Neural cell (in vitro differentiated cells): Measurements from ENCODE around the gene NIPSNAP3A. TPM values are rescaled to one million over a fixed set of nuclear protein-coding genes. Genes with fewer than 3 reads are reported as not detected.
A peak's percentile ranks its signal among the peaks of the same experiment; 100 is the strongest.

Source experiments
- H2AFZ ChIP-seq: fragments of 200-600, 300-800 bp; sonication (generic), shearing (Covaris generic); 2 replicates; pipeline ENCODE4 v1.6.0; 2014; ENCODE audit warnings: low read depth, mild to moderate bottlenecking, antibody characterized with exemption, low read length, moderate library complexity
- H3F3A ChIP-seq: fragments of 200-600 bp; shearing (Covaris generic); 2 replicates; pipeline ENCODE4 v1.6.1; 2016; ENCODE audit warnings: mild to moderate bottlenecking, moderate library complexity, mixed read lengths, antibody characterized with exemption, low read length; ENCODE audit not compliant: insufficient read depth, poor library complexity, severe bottlenecking
- H3K27ac ChIP-seq: fragments of 200-600, 300-800 bp; sonication (generic), shearing (Covaris generic); 2 replicates; pipeline ENCODE4 v1.5.1; 2014; ENCODE audit warnings: mild to moderate bottlenecking, low read length, moderate library complexity
- H3K27me3 ChIP-seq: fragments of 300-800, 200-600 bp; sonication (generic), shearing (Covaris generic); 2 replicates; pipeline ENCODE4 v1.6.0; 2014; ENCODE audit warnings: mild to moderate bottlenecking, low read depth, low read length, moderate library complexity; ENCODE audit not compliant: insufficient read depth
- H3K36me3 ChIP-seq: fragments of 300-800, 200-600 bp; sonication (generic), shearing (Covaris generic); 2 replicates; pipeline ENCODE4 v1.5.1; 2014; ENCODE audit warnings: mild to moderate bottlenecking, antibody characterized with exemption, low read length, moderate library complexity; ENCODE audit not compliant: insufficient read depth
- H3K4me2 ChIP-seq: fragments of 300-800, 200-600 bp; sonication (generic), shearing (Covaris generic); 2 replicates; pipeline ENCODE4 v1.6.0; 2014; ENCODE audit warnings: mild to moderate bottlenecking, low read length
- H3K4me3 ChIP-seq: fragments of 300-800, 200-600 bp; sonication (generic), shearing (Covaris generic); 2 replicates; pipeline ENCODE4 v1.5.1; 2014; ENCODE audit warnings: mild to moderate bottlenecking, low read length, moderate library complexity
- H3K79me2 ChIP-seq: fragments of 200-600 bp; shearing (Covaris generic); replicated peaks from 2 replicates; pipeline ENCODE4 v1.6.0; 2014; ENCODE audit warnings: mild to moderate bottlenecking, low read length, moderate library complexity; ENCODE audit not compliant: insufficient read depth
- H3K9ac ChIP-seq: fragments of 300-800, 200-600 bp; sonication (generic), shearing (Covaris generic); 2 replicates; pipeline ENCODE4 v1.6.1; 2016; ENCODE audit warnings: mild to moderate bottlenecking, low read length, mixed read lengths
- H3K9me2 ChIP-seq: fragments of 200-600 bp; shearing (Covaris generic); 2 replicates; pipeline ENCODE4 v1.6.1; 2016; ENCODE audit warnings: mild to moderate bottlenecking, low read length, mixed read lengths; ENCODE audit not compliant: insufficient read depth
- H3K9me3 ChIP-seq: fragments of 200-600, 300-800 bp; sonication (generic), shearing (Covaris generic); 2 replicates; pipeline ENCODE4 v1.6.1; 2016; ENCODE audit warnings: mild to moderate bottlenecking, mixed run types, low read length, moderate library complexity, mixed read lengths
- H4K20me1 ChIP-seq: fragments of 200-600 bp; shearing (Covaris generic); 2 replicates; pipeline ENCODE4 v1.6.1; 2016; ENCODE audit warnings: mild to moderate bottlenecking, mixed run types; ENCODE audit not compliant: insufficient read depth
- CTCF ChIP-seq: fragments of 450-650 bp; IDR thresholded peaks from 2 replicates; pipeline ENCODE4 v1.5.1; 2014; ENCODE audit warnings: antibody characterized with exemption, mild to moderate bottlenecking, moderate library complexity; ENCODE audit not compliant: poor library complexity, severe bottlenecking
- EP300 ChIP-seq: fragments of 450-650 bp; conservative IDR thresholded peaks from 2 replicates; pipeline ENCODE4 v1.6.1; 2014; ENCODE audit warnings: antibody characterized with exemption, mild to moderate bottlenecking, moderate library complexity; ENCODE audit not compliant: poor library complexity, severe bottlenecking
- EZH2 ChIP-seq: fragments of 200-600, 300-800 bp; shearing (Covaris generic), sonication (generic); IDR thresholded peaks from 2 replicates; pipeline ENCODE4 v1.6.1; 2014; ENCODE audit warnings: antibody characterized with exemption, low read length, borderline replicate concordance, mild to moderate bottlenecking; ENCODE audit not compliant: insufficient read depth, poor library complexity, severe bottlenecking
- MXI1 ChIP-seq: fragments of 450-650 bp; conservative IDR thresholded peaks from 2 replicates; pipeline ENCODE4 v1.6.1; 2014; ENCODE audit warnings: antibody characterized with exemption, mild to moderate bottlenecking; ENCODE audit not compliant: poor library complexity, severe bottlenecking
- POLR2AphosphoS5 ChIP-seq: IDR thresholded peaks from 2 replicates; pipeline ENCODE4 v1.6.1; 2012
- RAD21 ChIP-seq: fragments of 450-650 bp; conservative IDR thresholded peaks from 2 replicates; pipeline ENCODE4 v1.6.1; 2014; ENCODE audit warnings: antibody characterized with exemption, mild to moderate bottlenecking, moderate library complexity
- REST ChIP-seq: IDR thresholded peaks from 2 replicates; pipeline ENCODE4 v1.6.1; 2012; ENCODE audit warnings: borderline replicate concordance
- SMC3 ChIP-seq: fragments of 450-650 bp; conservative IDR thresholded peaks from 2 replicates; pipeline ENCODE4 v1.6.1; 2014; ENCODE audit warnings: antibody characterized with exemption, mild to moderate bottlenecking, moderate library complexity; ENCODE audit not compliant: poor library complexity
- TAF1 ChIP-seq: IDR thresholded peaks from 2 replicates; pipeline ENCODE4 v1.6.1; 2012; ENCODE audit warnings: low read depth
- polyA plus RNA-seq: library from polyadenylated mRNA; depleted of rRNA; stranded (reverse); fragments of >200 nt; gene quantifications from 2 replicates; pipeline ENCODE4 v1.2.3, GENCODE V29; 2014

NIPSNAP3A gene
- polyA plus RNA-seq, 1 donor from 2014 or later: 51.9 TPM

- Histone ChIP-seq H3K79me2 (no peaks in the 10 kb centered on the region), H3K4me3 (no peak overlapping the region), H3F3A (no peaks in the 10 kb centered on the region), H2AFZ (no peak overlapping the region), H3K27ac (no peak overlapping the region), H3K9me3 (no peaks in the 10 kb centered on the region), H3K27me3 (no peaks in the 10 kb centered on the region), H3K9me2 (no peaks in the 10 kb centered on the region), H3K36me3 (no peaks in the 10 kb centered on the region), H3K4me2 (no peak overlapping the region), H4K20me1 (no peaks in the 10 kb centered on the region), H3K9ac (no peak overlapping the region)
- TF ChIP-seq SMC3 (no peak), EZH2 (no peak), POLR2AphosphoS5 (no peak)
These were observed 6.9 kb upstream of the NIPSNAP3A start for GRCh38 chr9:104740621-104741020.

GRCh38 chr9:104743376-104743985, 4.0 kb upstream of the NIPSNAP3A start:
- Histone ChIP-seq H2AFZ (no peak overlapping the region), H4K20me1 (no peaks in the 10 kb centered on the region), H3K9me3 (no peaks in the 10 kb centered on the region), H3F3A (no peaks in the 10 kb centered on the region), H3K9ac (no peak overlapping the region), H3K9me2 (no peaks in the 10 kb centered on the region), H3K36me3 (no peaks in the 10 kb centered on the region), H3K27me3 (no peaks in the 10 kb centered on the region), H3K4me3 (no peak overlapping the region), H3K4me2 (no peak overlapping the region), H3K27ac (no peak overlapping the region), H3K79me2 (no peaks in the 10 kb centered on the region)
- TF ChIP-seq CTCF: peak; percentile 91
- peak; percentile 92 for TF ChIP-seq RAD21
- peak; percentile 89 for TF ChIP-seq SMC3
- TF ChIP-seq EP300: no peak
- TF ChIP-seq MXI1: no peak

- H4K20me1 ChIP-seq: no peaks in the 10 kb centered on the region
- H3K36me3 ChIP-seq: no peaks in the 10 kb centered on the region
- no peak for TF ChIP-seq TAF1
- TF ChIP-seq EP300: no peak
- no peak for TF ChIP-seq EZH2
- no peak for TF ChIP-seq RAD21
- TF ChIP-seq CTCF: no peak
- TF ChIP-seq MXI1: no peak
- no peak for TF ChIP-seq POLR2AphosphoS5
- no peak for TF ChIP-seq SMC3
- TF ChIP-seq REST: no peak
- no peak overlapping the region for H3K4me3 ChIP-seq
- H3K27ac ChIP-seq: no peak overlapping the region
- no peaks in the 10 kb centered on the region for H3K79me2 ChIP-seq
- H3K9me3 ChIP-seq: no peaks in the 10 kb centered on the region
- H2AFZ ChIP-seq: no peak overlapping the region
- H3K27me3 ChIP-seq: no peaks in the 10 kb centered on the region
- H3F3A ChIP-seq: no peaks in the 10 kb centered on the region
- no peak overlapping the region for H3K9ac ChIP-seq
- H3K9me2 ChIP-seq: no peaks in the 10 kb centered on the region
- no peak overlapping the region for H3K4me2 ChIP-seq
These were observed 1.6 kb upstream of the NIPSNAP3A start for GRCh38 chr9:104745852-104746251.
